ENCODE data around the gene CPSF4L.

CPSF4L gene

GRCh38 chr17:73278465-73279453, 17.1 kb upstream of the CPSF4L start (continued):
- TF ChIP-seq PRDM10 (tag by site-specific recombination; IDR thresholded peaks at IDR 0.05) (peak; percentile 91), ZSCAN30 (tag by site-specific recombination; IDR thresholded peaks at IDR 0.05) (no peak), KLF9 (tag by site-specific recombination; IDR thresholded peaks at IDR 0.05; ENCODE audit: low read depth) (no peak), ZNF449 (tag by site-specific recombination; IDR thresholded peaks at IDR 0.05) (no peak), GLIS2 (tag by site-specific recombination; IDR thresholded peaks at IDR 0.05) (no peak), ZNF138 (tag by site-specific recombination; IDR thresholded peaks at IDR 0.05; ENCODE audit: borderline replicate concordance) (no peak), ZNF747 (tag by site-specific recombination; IDR thresholded peaks at IDR 0.05) (no peak), KLF17 (tag by site-specific recombination; IDR thresholded peaks at IDR 0.05) (no peak), ZNF585B (tag by site-specific recombination; IDR thresholded peaks at IDR 0.05) (no peak), MZF1 (tag by site-specific recombination; IDR thresholded peaks at IDR 0.05; ENCODE audit: borderline replicate concordance) (no peak; the same call in 1 of the 2 replicates), PRDM6 (tag by site-specific recombination; IDR thresholded peaks at IDR 0.05) (peak; percentile 68), ZNF148 (tag by site-specific recombination; IDR thresholded peaks at IDR 0.05; ENCODE audit: borderline replicate concordance) (no peak), ZNF23 (tag by site-specific recombination; IDR thresholded peaks at IDR 0.05; ENCODE audit: borderline replicate concordance) (no peak), ZNF426 (tag by site-specific recombination; IDR thresholded peaks at IDR 0.05) (no peak), PRDM1 (tag by site-specific recombination; IDR thresholded peaks at IDR 0.05) (no peak), ZNF664 (tag by site-specific recombination; IDR thresholded peaks at IDR 0.05) (no peak), ZSCAN5A (tag by site-specific recombination; IDR thresholded peaks at IDR 0.05) (0 out of 2 replicates have a peak, but pooled peaks have one; percentile 11), ZNF473 (tag by site-specific recombination; IDR thresholded peaks at IDR 0.05) (no peak), ZFP37 (tag by site-specific recombination; IDR thresholded peaks at IDR 0.05) (no peak), IKZF3 (tag by site-specific recombination; IDR thresholded peaks at IDR 0.05) (no peak; the same call in 1 of the 2 replicates), TSHZ1 (tag by site-specific recombination; IDR thresholded peaks at IDR 0.05; ENCODE audit: borderline replicate concordance) (no peak), ZNF529 (tag by site-specific recombination; IDR thresholded peaks at IDR 0.05; ENCODE audit: insufficient replicate concordance) (no peak)
